ENCODE results near the gene MRPL9.

MRPL9 gene

GRCh38 chr1:151729157-151729965, 33.9 kb downstream of the MRPL9 start:
- DNase-seq = no peak

GRCh38 chr1:151728151-151729054, 34.9 kb downstream of the MRPL9 start:
- DNase-seq = no peak

GRCh38 chr1:151723726-151724370, 39.4 kb downstream of the MRPL9 start:
- DNase-seq = no peak

GRCh38 chr1:151721788-151722510, 41.3 kb downstream of the MRPL9 start:
- DNase-seq = no peak

- peak; percentile 25 to 35 for DNase-seq
These were observed 42.1 kb downstream of the MRPL9 start, which contains the start of gene RIIAD1 for GRCh38 chr1:151720974-151721787. TSS of gene RIIAD1 (plus strand) at chr1:151721522. CDS start at chr1:151721537, 15 bp downstream.

DNA sequence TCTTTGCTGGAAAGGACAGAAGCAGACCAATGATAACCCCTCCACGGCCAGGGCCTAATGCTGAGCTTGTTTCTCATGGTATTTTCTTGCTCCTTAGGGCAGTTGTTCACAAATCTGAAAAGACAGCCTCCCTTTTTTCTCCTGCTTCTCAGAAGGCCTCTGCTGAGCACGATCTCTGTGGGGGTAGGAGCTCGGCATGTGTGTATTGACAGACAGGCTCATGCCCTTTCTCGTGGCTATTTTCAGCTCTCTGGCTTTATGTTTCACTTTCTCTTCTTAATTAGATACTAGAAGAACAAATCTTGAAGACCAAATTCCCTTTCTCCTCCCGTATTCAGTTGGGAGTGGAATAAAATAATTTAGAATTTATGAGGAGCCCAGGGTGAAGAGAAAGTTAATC, 42.7 kb downstream of the MRPL9 start:
- no peak for DNase-seq

DNA sequence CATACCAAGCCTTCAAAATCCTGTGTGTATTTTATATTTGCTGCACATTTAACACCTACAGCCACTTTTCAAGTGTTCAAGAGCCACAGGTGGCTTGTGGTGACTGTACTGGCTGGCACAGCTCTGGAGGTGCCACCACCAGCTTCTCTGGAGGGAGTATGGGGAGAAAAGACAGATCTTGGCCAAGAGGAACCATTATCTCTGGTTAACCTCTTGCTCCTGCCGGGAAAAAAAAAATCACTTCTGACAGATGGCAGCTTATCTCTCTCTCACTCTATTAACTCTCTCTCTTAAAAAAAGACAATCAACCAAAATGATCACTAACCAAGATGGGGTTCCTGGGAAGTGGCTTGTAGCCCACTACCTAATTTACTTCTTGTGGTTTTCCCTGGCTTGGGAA, 43.2 kb downstream of the MRPL9 start:
- no peak for DNase-seq

GRCh38 chr1:151718666-151719065, 44.6 kb downstream of the MRPL9 start:
- no peak for DNase-seq

DNA sequence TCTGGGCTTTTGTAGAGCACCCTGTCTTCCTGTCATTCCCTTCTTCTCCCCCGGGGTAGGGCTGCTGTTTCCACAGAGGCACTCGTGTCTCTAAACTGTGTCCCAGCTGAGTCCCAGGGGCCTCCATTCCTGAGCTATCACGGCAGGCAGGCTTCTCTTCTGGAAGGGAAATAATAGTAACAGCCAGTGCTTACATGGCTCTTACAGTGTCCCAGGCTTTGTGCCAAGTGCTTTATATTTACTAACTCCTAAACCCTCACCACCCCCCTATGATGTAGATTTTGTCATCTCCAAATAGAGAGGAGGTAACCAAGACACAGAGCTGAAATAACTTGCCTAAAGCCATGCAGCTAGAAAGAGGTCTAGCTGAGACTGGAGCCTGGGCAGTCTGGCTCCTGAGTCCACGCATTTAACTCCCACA, 45.3 kb downstream of the MRPL9 start:
- DNase-seq = no peak

- no peak for DNase-seq
These were observed 46.3 kb downstream of the MRPL9 start, which contains the start of gene CELF3 for GRCh38 chr1:151716771-151717631. TSS of gene CELF3 (minus strand) at chr1:151716803. CDS start at chr1:151716020, 783 bp downstream.

- DNase-seq = no peak
These were observed 46.9 kb downstream of the MRPL9 start for GRCh38 chr1:151716405-151716762.

GRCh38 chr1:151715726-151716404, 47.4 kb downstream of the MRPL9 start:
- DNase-seq = no peak

- DNase-seq = no peak
These were observed 48.2 kb downstream of the MRPL9 start for GRCh38 chr1:151714820-151715725.

DNA sequence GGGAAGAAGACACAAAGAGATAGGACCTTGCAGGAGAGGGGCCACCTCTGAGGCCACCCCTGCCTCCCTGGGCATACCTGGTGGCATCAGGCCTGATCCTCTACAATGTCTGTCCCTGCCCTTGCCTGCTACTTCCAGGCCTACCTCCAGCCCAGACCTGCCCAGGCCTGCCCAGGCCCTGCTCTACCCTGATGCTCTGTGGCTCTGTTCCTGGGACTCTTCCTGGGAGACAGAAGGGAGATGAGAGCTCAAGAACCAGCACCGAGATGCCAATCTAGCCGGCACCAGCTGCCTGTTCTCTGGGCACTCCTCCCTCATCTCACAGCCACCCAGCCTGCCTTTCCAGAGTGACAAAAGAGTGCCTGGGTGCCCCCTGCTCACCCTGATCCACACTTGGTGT, 49.4 kb downstream of the MRPL9 start:
- no peak for DNase-seq

- no peak for DNase-seq
These were observed 50.3 kb downstream of the MRPL9 start for GRCh38 chr1:151713044-151713443.

- DNase-seq = no peak
These were observed 51.3 kb downstream of the MRPL9 start for GRCh38 chr1:151711951-151712350.

DNA sequence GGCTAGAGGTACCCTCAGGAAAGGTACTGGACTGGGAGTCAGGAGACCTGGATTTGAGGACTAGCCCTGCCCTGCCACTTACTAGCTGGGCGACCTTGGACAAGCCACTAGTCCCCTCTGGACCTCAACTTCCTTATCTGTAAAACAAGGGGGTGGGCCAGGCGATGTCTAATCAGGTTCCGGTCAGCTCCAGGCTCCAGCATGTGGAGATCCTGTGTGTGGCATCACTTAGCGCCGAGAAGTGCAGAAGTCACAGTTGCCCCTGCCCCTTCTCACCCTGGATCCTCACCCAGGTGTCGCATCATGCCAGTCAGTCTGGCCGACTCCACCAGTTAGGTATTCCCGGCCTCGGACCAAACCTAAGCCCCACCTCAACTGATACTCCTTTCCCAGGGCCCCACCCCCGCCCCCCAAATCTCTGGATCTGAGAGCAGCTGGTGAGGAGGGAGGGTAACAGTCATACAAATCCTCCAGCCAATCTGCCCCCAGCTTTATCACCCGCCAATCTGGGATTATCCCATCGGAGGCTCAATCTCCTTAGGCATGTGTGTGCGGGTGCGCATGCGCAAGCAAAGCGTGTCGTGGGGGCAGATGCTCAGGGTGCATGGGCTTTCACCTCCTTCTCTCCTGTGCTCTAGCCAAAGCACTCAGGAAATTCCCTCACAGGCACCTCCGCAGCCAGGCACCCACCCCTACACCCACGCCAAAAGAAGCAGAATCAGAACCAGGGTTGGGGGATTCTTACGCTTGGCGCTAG, 52.1 kb downstream of the MRPL9 start:
- DNase-seq = no peak
